Endothelial cell (in vitro differentiated cells): Measurements from ENCODE around the gene NACC1. TPM values are rescaled to one million over a fixed set of nuclear protein-coding genes. Genes with fewer than 3 reads are reported as not detected.

Experiments
- DNase-seq: peaks from one replicate; pipeline ENCODE4 v3.0.0; 2021; ENCODE audit warnings: low spot score
- H3K27ac Mint-ChIP-seq: one replicate; pipeline ENCODE4 v1.8.0; 2021; ENCODE audit warnings: mixed read lengths, inconsistent platforms; ENCODE audit not compliant: unreplicated experiment
- H3K27me3 Mint-ChIP-seq: one replicate; pipeline ENCODE4 v1.8.0; 2021; ENCODE audit warnings: mild to moderate bottlenecking, moderate library complexity, mixed read lengths, inconsistent platforms; ENCODE audit not compliant: unreplicated experiment
- H3K36me3 Mint-ChIP-seq: one replicate; pipeline ENCODE4 v1.8.0; 2021; ENCODE audit warnings: mild to moderate bottlenecking, low read depth, mixed read lengths, inconsistent platforms; ENCODE audit not compliant: unreplicated experiment
- H3K4me1 Mint-ChIP-seq: one replicate; pipeline ENCODE4 v1.8.0; 2021; ENCODE audit warnings: mild to moderate bottlenecking, mixed read lengths, inconsistent platforms; ENCODE audit not compliant: unreplicated experiment
- H3K4me3 Mint-ChIP-seq: one replicate; pipeline ENCODE4 v1.8.0; 2021; ENCODE audit warnings: mild to moderate bottlenecking, mixed read lengths, inconsistent platforms; ENCODE audit not compliant: unreplicated experiment
- H3K9me3 Mint-ChIP-seq: one replicate; pipeline ENCODE4 v1.8.0; 2021; ENCODE audit warnings: mixed read lengths, inconsistent platforms; ENCODE audit not compliant: unreplicated experiment
- total RNA-seq: library from RNA; stranded (reverse); fragmentation: NEBNext Ultra II Directional; extraction: Animal tissue kit (Norgen Biotek cat#: 25700); gene quantifications from one replicate; pipeline ENCODE4 v1.2.1, GENCODE V29; 2021; ENCODE audit not compliant: unreplicated experiment
- TF ChIP-seq, protein P1 (sequence below): fragments of 200-600 bp; sonication (generic); IDR thresholded peaks from one replicate; pipeline ENCODE4 v1.5.0; 2021; ENCODE audit warnings: antibody characterized with exemption; ENCODE audit not compliant: unreplicated experiment

The NACC1 gene
- total RNA-seq, 1 donor from 2014 or later, result 112 TPM

DNA sequence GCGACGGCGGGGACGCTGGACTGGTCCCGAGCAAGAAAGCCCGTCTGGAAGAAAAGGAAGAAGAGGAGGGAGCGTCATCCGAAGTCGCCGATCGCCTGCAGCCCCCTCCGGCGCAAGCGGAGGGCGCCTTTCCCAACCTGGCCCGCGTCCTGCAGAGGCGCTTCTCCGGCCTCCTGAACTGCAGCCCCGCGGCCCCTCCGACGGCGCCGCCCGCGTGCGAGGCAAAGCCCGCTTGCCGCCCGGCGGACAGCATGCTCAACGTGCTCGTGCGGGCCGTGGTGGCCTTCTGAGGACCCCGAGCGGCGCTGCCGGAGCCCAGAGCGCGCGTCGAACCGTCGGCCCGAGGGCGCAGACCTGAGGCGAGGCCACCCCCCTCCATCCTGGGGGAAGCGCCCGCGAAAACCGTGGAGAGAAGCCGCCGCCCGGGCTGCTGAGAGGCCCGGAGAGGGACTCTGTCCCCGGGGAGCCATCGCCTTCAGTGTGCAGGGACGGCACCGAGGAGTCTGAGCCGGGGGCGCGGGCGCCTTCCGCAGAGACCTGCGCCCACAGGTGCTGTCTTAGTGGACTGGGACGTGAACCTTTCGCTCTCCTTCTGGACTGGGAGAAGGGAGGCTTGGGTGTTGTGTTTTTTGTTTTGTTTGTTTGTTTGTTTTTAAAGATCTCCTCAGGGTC is 35.6 kb downstream of the NACC1 start:
- Mint-ChIP-seq H3K27me3 (peaks cover 34% of the 10 kb centered on the region), H3K4me3 (peak overlapping the region; percentile 100), H3K27ac (peak overlapping the region; percentile 100), H3K9me3 (no peaks in the 10 kb centered on the region), H3K36me3 (peaks cover 28% of the 10 kb centered on the region), H3K4me1 (peaks cover 49% of the 10 kb centered on the region)
- TF ChIP-seq, protein P1, sequence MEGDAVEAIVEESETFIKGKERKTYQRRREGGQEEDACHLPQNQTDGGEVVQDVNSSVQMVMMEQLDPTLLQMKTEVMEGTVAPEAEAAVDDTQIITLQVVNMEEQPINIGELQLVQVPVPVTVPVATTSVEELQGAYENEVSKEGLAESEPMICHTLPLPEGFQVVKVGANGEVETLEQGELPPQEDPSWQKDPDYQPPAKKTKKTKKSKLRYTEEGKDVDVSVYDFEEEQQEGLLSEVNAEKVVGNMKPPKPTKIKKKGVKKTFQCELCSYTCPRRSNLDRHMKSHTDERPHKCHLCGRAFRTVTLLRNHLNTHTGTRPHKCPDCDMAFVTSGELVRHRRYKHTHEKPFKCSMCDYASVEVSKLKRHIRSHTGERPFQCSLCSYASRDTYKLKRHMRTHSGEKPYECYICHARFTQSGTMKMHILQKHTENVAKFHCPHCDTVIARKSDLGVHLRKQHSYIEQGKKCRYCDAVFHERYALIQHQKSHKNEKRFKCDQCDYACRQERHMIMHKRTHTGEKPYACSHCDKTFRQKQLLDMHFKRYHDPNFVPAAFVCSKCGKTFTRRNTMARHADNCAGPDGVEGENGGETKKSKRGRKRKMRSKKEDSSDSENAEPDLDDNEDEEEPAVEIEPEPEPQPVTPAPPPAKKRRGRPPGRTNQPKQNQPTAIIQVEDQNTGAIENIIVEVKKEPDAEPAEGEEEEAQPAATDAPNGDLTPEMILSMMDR, result no peak
- DNase-seq, result peak; percentile 49

DNA sequence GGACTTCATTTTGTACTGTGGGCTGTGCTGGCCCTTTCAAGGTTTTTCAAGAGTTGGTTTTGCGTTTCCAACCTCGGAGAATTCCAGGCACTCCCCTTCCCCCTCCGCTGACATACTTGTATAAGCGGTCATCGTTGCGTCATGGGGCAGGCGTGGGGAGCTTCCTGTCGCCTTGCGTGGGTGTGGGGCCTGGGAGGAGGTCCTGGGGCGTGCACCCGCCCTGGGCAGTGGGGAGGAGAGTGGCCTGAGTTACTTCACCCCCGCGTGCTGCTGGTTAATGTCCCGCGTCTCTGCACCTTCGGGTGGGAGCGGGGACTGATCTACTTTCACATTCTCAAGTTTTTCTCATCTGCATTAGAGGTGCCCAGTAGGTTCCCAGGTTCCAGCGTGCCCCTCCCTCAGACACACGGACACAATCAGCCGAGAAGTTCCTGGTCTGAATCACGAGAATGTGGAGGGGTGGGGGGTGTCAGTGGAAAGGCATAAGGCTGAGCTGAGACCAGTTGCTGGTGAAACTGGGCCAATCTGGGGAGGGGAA is 36.2 kb downstream of the NACC1 start:
- peaks cover 30% of the 10 kb centered on the region for H3K27me3 Mint-ChIP-seq
- peak overlapping the region; percentile 100 for H3K4me3 Mint-ChIP-seq
- peaks cover 28% of the 10 kb centered on the region for H3K36me3 Mint-ChIP-seq
- peaks cover 48% of the 10 kb centered on the region for H3K4me1 Mint-ChIP-seq
- peak overlapping the region; percentile 100 for H3K27ac Mint-ChIP-seq
- H3K9me3 Mint-ChIP-seq, result no peaks in the 10 kb centered on the region
- DNase-seq, result peak; percentile 26
- TF ChIP-seq, protein P1, result no peak

DNA sequence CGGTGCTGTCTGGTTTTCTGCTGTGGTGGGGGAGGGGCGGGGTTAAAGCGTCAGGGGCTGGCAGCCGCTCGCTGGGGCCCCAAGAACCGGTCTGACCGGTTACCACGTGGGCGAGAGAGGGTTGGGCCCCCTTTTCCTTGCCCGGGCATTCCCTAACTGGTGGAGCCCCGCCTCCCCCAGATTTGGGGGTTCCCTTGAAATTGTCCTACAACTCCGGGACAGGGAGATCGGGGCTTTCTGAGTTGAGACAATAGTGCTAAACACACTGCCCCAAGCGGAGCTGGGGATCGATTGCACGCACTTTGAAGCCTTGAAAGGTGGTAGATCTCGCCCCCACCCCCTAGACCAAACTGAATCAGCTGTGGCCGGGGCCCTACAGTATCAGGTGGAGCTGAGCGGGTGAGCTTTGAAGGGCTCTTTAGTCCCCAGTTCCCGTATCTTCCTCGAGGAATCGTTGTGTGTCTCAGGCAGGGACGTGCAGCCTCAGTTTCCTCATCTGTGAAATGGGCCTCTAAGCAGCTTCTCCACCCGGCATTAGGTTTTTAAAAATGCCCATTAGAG is 36.9 kb downstream of the NACC1 start:
- no peaks in the 10 kb centered on the region for H3K9me3 Mint-ChIP-seq
- peak; percentile 56 for DNase-seq
- TF ChIP-seq, protein P1, result no peak
- H3K27ac Mint-ChIP-seq, result peak overlapping the region; percentile 100
- H3K4me1 Mint-ChIP-seq, result peaks cover 47% of the 10 kb centered on the region
- H3K4me3 Mint-ChIP-seq, result peak overlapping the region; percentile 100
- H3K36me3 Mint-ChIP-seq, result peaks cover 28% of the 10 kb centered on the region
- peaks cover 30% of the 10 kb centered on the region for H3K27me3 Mint-ChIP-seq

DNA sequence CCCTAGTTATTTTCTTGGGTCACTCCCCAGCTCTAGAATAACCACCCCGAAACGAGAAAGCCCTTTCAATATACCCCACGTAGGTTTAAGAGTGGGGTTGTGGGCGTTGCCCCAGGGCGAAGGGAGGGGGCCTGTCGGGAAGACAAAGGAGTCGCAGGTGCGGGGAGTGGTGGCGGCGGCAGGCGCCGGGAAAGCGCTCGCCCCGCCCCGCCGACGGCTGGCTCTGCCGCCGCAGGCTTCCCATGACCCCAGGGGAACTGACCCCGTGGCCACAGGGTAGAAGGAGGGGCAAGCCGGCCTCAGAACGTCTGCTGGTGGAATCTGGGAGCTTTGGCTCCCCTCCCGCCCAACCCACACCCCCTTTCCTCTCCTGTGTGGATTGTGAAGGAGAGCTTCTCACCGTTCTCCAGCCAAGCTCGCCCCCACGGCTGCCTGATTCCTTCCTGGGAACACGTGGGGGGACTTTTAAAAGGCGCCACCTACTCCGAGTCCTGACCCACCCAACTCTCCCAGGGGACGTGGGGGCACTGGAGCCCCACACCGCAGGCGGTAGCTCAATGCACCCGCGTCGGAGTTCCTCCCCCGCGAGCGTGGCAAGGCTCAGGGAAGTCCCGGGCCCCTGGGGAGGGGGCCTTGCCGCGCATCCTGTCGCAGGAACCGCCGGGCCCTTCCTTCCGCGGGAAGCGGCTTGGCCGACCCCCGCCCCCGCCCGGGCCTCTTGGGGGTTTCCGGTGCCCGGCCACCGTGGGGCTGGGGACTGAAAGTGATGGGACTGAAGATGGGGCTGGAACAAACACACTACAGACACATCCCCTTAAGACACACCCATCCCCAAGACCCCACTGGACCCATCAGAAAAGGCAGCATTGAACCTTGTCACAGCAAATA is 37.7 kb downstream of the NACC1 start:
- peak overlapping the region; percentile 100 for H3K27ac Mint-ChIP-seq
- H3K27me3 Mint-ChIP-seq, result peaks cover 28% of the 10 kb centered on the region
- peaks cover 28% of the 10 kb centered on the region for H3K36me3 Mint-ChIP-seq
- no peaks in the 10 kb centered on the region for H3K9me3 Mint-ChIP-seq
- peak; percentile 77 for DNase-seq
- TF ChIP-seq, protein P1, result no peak
- H3K4me1 Mint-ChIP-seq, result peaks cover 44% of the 10 kb centered on the region
- H3K4me3 Mint-ChIP-seq, result peak overlapping the region; percentile 100
